ENCODE measurements around the gene GNG2.

DNA sequence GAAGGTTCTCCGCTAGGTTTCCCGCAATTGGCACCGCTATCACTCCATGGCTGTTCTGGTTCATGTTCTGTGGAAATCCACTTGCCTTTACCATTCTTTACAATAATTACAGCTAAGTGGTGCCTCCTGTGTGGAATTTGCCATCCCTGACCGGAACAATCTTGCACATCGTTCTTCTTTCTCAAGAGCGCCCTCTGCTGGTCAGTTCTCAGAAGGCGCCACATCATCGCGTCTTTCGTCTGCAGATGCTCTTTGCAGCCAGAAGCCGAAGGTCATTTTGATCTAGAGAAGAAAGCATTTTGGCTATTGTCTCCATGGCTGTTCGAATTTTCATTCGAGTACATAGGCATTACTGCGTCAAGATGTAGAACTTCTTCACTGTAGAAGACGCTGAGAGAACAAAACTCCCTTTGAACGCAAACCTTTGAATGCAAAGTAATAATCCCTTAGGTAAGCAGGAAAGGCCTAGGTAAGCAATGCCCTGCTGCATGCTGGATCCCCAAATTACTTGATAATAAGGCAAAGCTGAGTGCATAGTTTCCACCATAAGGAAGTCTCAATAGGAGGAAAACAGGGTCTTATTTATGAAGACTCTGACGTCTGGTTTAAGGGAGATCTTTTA, 118.8 kb downstream of the GNG2 start:
- TF ChIP-seq, protein P1, sequence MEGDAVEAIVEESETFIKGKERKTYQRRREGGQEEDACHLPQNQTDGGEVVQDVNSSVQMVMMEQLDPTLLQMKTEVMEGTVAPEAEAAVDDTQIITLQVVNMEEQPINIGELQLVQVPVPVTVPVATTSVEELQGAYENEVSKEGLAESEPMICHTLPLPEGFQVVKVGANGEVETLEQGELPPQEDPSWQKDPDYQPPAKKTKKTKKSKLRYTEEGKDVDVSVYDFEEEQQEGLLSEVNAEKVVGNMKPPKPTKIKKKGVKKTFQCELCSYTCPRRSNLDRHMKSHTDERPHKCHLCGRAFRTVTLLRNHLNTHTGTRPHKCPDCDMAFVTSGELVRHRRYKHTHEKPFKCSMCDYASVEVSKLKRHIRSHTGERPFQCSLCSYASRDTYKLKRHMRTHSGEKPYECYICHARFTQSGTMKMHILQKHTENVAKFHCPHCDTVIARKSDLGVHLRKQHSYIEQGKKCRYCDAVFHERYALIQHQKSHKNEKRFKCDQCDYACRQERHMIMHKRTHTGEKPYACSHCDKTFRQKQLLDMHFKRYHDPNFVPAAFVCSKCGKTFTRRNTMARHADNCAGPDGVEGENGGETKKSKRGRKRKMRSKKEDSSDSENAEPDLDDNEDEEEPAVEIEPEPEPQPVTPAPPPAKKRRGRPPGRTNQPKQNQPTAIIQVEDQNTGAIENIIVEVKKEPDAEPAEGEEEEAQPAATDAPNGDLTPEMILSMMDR (IDR thresholded peaks at IDR 0.05; ENCODE audit: low read length): peak; percentile 73
- TF ChIP-seq EZH2phosphoT487 (IDR thresholded peaks at IDR 0.05; ENCODE audit: low read length): no peak

Measured in MM.1S (cell line).